ENCODE measurements around the gene C9orf153. TPM values are rescaled to one million over a fixed set of nuclear protein-coding genes. Genes with fewer than 3 reads are reported as not detected.
A peak's percentile ranks its signal among the peaks of the same experiment; 100 is the strongest.
"Not testable (repeated sequence)": the region's sequence is repeated elsewhere in the genome, so short reads cannot be mapped to it uniquely, and the experiment has no call there.

The C9orf153 gene
- under 1 TPM in 3 of 4 donors, not detected in 1; 0.09 to 0.29 (median 0.21) TPM for polyA plus RNA-seq (ENCODE audit: insufficient read length in 4 of 4)

DNA sequence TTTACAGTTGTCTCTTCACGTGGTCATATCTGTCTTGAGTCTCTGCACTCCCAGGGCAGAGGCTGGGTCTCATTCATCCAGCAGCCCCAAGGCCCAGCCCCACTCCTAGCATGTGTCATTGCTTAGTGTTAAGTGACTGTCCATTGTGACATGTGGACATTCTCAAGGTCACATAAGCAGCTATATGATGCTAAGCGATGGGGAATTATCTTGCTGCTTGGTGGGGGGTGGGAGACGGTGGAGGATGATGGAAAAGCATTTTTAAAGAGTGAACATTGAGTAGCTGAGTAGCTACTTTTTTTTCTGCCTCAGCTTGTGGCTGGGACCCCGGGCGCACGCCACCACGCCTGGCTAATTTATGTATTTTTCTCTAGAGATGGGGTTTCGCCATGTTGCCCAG, at the start of gene C9orf153:
Gene C9orf153 (minus strand): TSS at position 101 of the 400 bp plus-strand sequence. CDS start 30,054 bp downstream, outside the sequence.
- DNase-seq (ENCODE audit: low read depth in 4 of 4, low spot score in 3 of 4), result no peak

GRCh38 chr9:86308687-86309086, 49.2 kb upstream of the C9orf153 start:
- no peak for DNase-seq (ENCODE audit: low read depth in 4 of 4, low spot score in 3 of 4)

GRCh38 chr9:86304236-86304730, 44.8 kb upstream of the C9orf153 start:
- DNase-seq (ENCODE audit: low read depth in 4 of 4, low spot score in 3 of 4), result no peak

DNA sequence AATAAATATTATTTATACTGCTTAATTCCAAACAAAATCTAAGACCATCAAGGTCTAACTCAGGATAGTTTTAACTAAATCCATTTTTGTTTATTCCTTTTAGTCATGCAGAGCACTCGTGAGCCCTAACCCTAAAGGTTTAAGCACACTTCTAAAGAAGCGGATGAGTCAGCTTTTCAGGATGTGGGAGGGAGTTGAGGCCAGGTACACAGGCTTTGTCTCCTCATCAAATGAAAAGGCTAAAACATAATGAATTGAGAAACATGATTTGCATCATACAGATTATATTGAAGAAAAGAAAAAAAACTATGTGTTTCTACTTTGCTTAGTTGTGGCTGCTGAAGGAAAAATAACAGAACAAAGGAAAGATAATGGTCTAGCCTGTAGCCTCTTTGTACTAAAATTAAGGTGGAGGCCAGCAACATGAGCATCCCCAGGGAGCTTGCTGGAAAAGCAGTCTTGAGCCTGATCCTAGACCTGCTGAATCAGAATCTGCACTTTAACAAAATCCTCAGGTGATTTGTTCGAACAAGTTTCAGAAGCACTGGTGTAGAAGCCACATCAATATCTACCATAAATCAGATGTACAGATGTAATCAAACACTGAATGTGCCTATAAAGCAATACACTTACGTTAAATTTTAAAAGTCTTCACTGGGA, 44.0 kb upstream of the C9orf153 start:
- no peak for DNase-seq (ENCODE audit: low read depth in 4 of 4, low spot score in 3 of 4)

- DNase-seq (ENCODE audit: low read depth in 4 of 4, low spot score in 3 of 4), result no peak
Observed at GRCh38 chr9:86301686-86302085, 42.2 kb upstream of the C9orf153 start.

- DNase-seq (ENCODE audit: low read depth in 4 of 4, low spot score in 3 of 4), result no peak
Observed at GRCh38 chr9:86300701-86301100, 41.2 kb upstream of the C9orf153 start.

DNA sequence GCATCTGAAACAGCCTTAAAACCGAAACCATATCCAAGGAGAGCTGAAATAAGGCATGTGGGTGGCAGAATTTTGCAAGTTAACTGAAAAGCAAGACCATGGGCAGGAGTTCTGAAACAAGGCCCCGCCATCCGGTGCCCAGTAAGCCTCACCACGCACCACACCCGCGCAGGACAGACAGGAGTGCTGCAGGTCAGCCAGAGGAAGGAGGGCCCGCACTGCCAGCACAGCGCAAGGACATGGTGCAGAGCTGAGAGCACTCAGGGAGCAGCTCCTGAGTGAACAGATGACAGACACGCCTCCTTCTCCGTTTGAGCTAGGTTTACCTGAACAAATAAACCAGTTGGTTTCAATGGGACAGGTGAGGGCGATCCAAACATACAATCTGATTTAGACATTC, 39.4 kb upstream of the C9orf153 start:
- DNase-seq (ENCODE audit: low read depth in 4 of 4, low spot score in 3 of 4), result no peak

DNA sequence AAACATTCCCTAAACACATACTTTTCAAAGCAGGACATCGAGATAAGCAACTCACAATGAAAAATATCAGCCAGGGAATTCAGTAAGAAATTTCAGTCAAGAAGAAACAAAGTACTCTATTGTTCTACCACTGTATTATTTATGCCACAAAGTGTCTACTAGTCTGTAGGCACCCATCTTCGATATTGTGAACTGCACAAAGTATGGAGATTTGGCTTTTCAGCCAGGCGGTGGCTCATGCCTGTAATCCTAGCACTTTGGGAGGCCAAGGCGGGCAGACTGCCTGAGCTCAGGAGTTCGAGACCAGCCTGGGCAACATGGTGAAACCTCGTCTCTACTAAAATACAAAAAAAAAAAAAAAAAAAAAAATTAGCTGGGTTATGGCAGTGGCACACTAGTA, 30.9 kb upstream of the C9orf153 start:
- DNase-seq (ENCODE audit: low read depth in 4 of 4, low spot score in 3 of 4), result not testable (repeated sequence)

- no peak for DNase-seq (ENCODE audit: low read depth in 4 of 4, low spot score in 3 of 4)
Observed at GRCh38 chr9:86288499-86289198, 29.2 kb upstream of the C9orf153 start.

- no peak for DNase-seq (ENCODE audit: low read depth in 4 of 4, low spot score in 3 of 4)
Observed at GRCh38 chr9:86287013-86287412, 27.6 kb upstream of the C9orf153 start.

- DNase-seq (ENCODE audit: low read depth in 4 of 4, low spot score in 3 of 4), result no peak
Observed at GRCh38 chr9:86286278-86286677, 26.8 kb upstream of the C9orf153 start.

- DNase-seq (ENCODE audit: low read depth in 4 of 4, low spot score in 3 of 4), result no peak
Observed at GRCh38 chr9:86285261-86285660, 25.8 kb upstream of the C9orf153 start.

GRCh38 chr9:86282979-86283535, 23.6 kb upstream of the C9orf153 start:
- DNase-seq (ENCODE audit: low read depth in 4 of 4, low spot score in 3 of 4), result no peak

GRCh38 chr9:86282077-86282978, 22.9 kb upstream of the C9orf153 start, which contains the start of gene ISCA1:
ISCA1 (minus strand) TSS chr9:86282538; CDS start chr9:86282458, 80 bp downstream.
- peak; percentile 80 to 91 (median 89) for DNase-seq (ENCODE audit: low read depth in 4 of 4, low spot score in 3 of 4)

DNA sequence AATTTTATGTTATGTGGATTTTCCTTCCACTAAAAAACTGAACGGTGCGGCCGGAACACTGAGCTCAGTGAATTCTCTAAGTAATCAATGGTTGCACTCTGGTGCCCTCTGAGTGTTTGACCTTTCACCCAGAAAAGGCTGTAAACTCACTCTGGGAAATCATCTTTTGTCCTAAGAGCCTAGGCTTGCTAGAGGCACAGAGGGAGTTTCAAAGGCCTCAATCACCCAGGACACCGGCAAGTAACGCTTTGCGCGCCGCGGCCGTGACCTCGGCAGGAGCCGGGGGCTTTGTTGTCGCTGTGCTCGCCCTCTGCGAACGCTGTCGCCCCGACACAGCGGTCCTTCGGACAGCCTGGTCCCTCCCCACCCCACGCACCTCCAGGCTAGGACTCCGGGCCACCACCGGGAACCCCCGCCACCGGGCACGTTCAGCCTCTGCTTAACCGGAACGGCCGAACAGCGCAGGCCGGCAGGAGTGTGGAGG, 22.2 kb upstream of the C9orf153 start:
- no peak for DNase-seq (ENCODE audit: low read depth in 4 of 4, low spot score in 3 of 4)

GRCh38 chr9:86280580-86280979, 21.1 kb upstream of the C9orf153 start:
- no peak for DNase-seq (ENCODE audit: low read depth in 4 of 4, low spot score in 3 of 4)

- no peak for DNase-seq (ENCODE audit: low read depth in 4 of 4, low spot score in 3 of 4)
Observed at GRCh38 chr9:86279839-86280238, 20.4 kb upstream of the C9orf153 start.

GRCh38 chr9:86277072-86277471, 17.6 kb upstream of the C9orf153 start:
- no peak for DNase-seq (ENCODE audit: low read depth in 4 of 4, low spot score in 3 of 4)

- no peak for DNase-seq (ENCODE audit: low read depth in 4 of 4, low spot score in 3 of 4)
Observed at GRCh38 chr9:86275962-86276361, 16.5 kb upstream of the C9orf153 start.

Data from left renal pelvis (tissue), 4 donors.